Mesenchymal stem cell (in vitro differentiated cells and primary cell): ENCODE results near the gene SOWAHC.

Experiments used
- DNase-seq: peaks from one replicate; pipeline ENCODE4 v3.0.0-alpha.2; 2013
- H2AFZ ChIP-seq: one replicate; pipeline ENCODE4 v1.6.1; 2013; ENCODE audit warnings: low read depth, mild to moderate bottlenecking, control low read depth, inconsistent platforms, low read length, moderate library complexity
- H2AK5ac ChIP-seq: 2 replicates; pipeline ENCODE4 v1.6.1; 2013; ENCODE audit warnings: low read length, moderate library complexity, mild to moderate bottlenecking, inconsistent platforms; ENCODE audit not compliant: severe bottlenecking
- H2BK120ac ChIP-seq: one replicate; pipeline ENCODE4 v1.6.1; 2013; ENCODE audit warnings: low read depth, mild to moderate bottlenecking, inconsistent platforms, low read length, moderate library complexity
- H2BK12ac ChIP-seq, 2 experiments: one replicate each; pipeline ENCODE4 v1.6.1; 2013; ENCODE audit warnings: inconsistent platforms in 2 of 2, low read length in 2 of 2, mild to moderate bottlenecking in 2 of 2, moderate library complexity in 2 of 2, control low read depth in 1 of 2
- H2BK15ac ChIP-seq: one replicate; pipeline ENCODE4 v1.6.1; 2013; ENCODE audit warnings: mild to moderate bottlenecking, low read depth, inconsistent platforms; ENCODE audit not compliant: poor library complexity, severe bottlenecking
- H2BK5ac ChIP-seq: 2 replicates; pipeline ENCODE4 v1.6.1; 2013; ENCODE audit warnings: low read depth, mild to moderate bottlenecking, low read length, control low read depth, inconsistent platforms; ENCODE audit not compliant: poor library complexity, severe bottlenecking
- H3K14ac ChIP-seq, 2 experiments: one replicate each; pipeline ENCODE4 v1.6.1; 2013; ENCODE audit warnings: inconsistent platforms in 2 of 2, low read length in 2 of 2, control low read depth in 1 of 2, mild to moderate bottlenecking in 1 of 2, moderate library complexity in 1 of 2
- H3K18ac ChIP-seq, 2 experiments: one replicate each; pipeline ENCODE4 v1.6.1; 2013; ENCODE audit warnings: inconsistent platforms in 2 of 2, low read length in 2 of 2, control low read depth in 1 of 2, low read depth in 1 of 2, mild to moderate bottlenecking in 1 of 2
- H3K23ac ChIP-seq, 2 experiments: one replicate each; pipeline ENCODE4 v1.6.1; 2013; ENCODE audit warnings: inconsistent platforms in 2 of 2, low read length in 2 of 2, mild to moderate bottlenecking in 2 of 2, moderate library complexity in 2 of 2, control low read depth in 1 of 2
- H3K27ac ChIP-seq: 2 replicates; pipeline ENCODE4 v1.5.1; 2013; ENCODE audit warnings: mild to moderate bottlenecking, moderate library complexity, low read length, control low read depth, inconsistent platforms; ENCODE audit not compliant: poor library complexity, severe bottlenecking
- H3K27me3 ChIP-seq, 2 experiments: 2 replicates each; pipeline versions ENCODE4 v1.6.1 to v1.7.0; 2013; ENCODE audit warnings: low read length in 2 of 2, mild to moderate bottlenecking in 2 of 2, moderate library complexity in 2 of 2, control low read depth in 1 of 2, inconsistent platforms in 1 of 2; ENCODE audit not compliant: control insufficient read depth in 1 of 2, insufficient read depth in 1 of 2
- H3K36me3 ChIP-seq, 2 experiments: 2 replicates each; pipeline versions ENCODE4 v1.6.1 to v1.7.0; 2013; ENCODE audit warnings: low read length in 2 of 2, control low read depth in 1 of 2, inconsistent platforms in 1 of 2, low read depth in 1 of 2, mild to moderate bottlenecking in 1 of 2; ENCODE audit not compliant: insufficient read depth in 2 of 2, control insufficient read depth in 1 of 2
- H3K4ac ChIP-seq, 2 experiments: one replicate each; pipeline ENCODE4 v1.6.1; 2013; ENCODE audit warnings: inconsistent platforms in 2 of 2, low read length in 2 of 2, mild to moderate bottlenecking in 2 of 2, moderate library complexity in 2 of 2, control low read depth in 1 of 2, low read depth in 1 of 2
- H3K4me1 ChIP-seq: 2 replicates; pipeline ENCODE4 v1.6.1; 2013; ENCODE audit warnings: low read depth, low read length, control low read depth; ENCODE audit not compliant: control insufficient read depth, insufficient read depth
- H3K4me2 ChIP-seq: 2 replicates; pipeline ENCODE4 v1.6.1; 2013; ENCODE audit warnings: low read length, mild to moderate bottlenecking, inconsistent platforms; ENCODE audit not compliant: poor library complexity, severe bottlenecking
- H3K4me3 ChIP-seq, 2 experiments: 2 replicates each; pipeline versions ENCODE4 v1.5.1 to v1.7.0; 2013; ENCODE audit warnings: low read length in 2 of 2, mild to moderate bottlenecking in 2 of 2, control low read depth in 1 of 2, low read depth in 1 of 2; ENCODE audit not compliant: insufficient read depth in 1 of 2
- H3K79me1 ChIP-seq: replicated peaks from 2 replicates; pipeline ENCODE4 v1.6.1; 2013; ENCODE audit warnings: mild to moderate bottlenecking, control low read depth, low read length, inconsistent platforms; ENCODE audit not compliant: poor library complexity, severe bottlenecking
- H3K9ac ChIP-seq: 2 replicates; pipeline ENCODE4 v1.7.0; 2013; ENCODE audit warnings: mild to moderate bottlenecking, low read length, moderate library complexity
- H3K9me3 ChIP-seq: 2 replicates; pipeline ENCODE4 v1.7.0; 2013; ENCODE audit warnings: mild to moderate bottlenecking, low read length; ENCODE audit not compliant: control insufficient read depth
- H4K8ac ChIP-seq: one replicate; pipeline ENCODE4 v1.6.1; 2013; ENCODE audit warnings: inconsistent platforms, mild to moderate bottlenecking, low read length, moderate library complexity
- H4K91ac ChIP-seq: one replicate; pipeline ENCODE4 v1.6.1; 2013; ENCODE audit warnings: mild to moderate bottlenecking, low read length, inconsistent platforms
- WGBS: methylation state at CpG from one replicate; pipeline ENCODE4 v1.1.7; 2013; ENCODE audit warnings: mixed read lengths; 5-methylcytosine and 5-hydroxymethylcytosine counted together

SOWAHC gene

GRCh38 chr2:109615637-109616144 lies 1.5 kb downstream of the SOWAHC start:
- H3K14ac ChIP-seq, result no peak overlapping the region
- no peak overlapping the region for H2AFZ ChIP-seq
- peak overlapping the region; percentile 72 for H3K9ac ChIP-seq
- no peaks in the 10 kb centered on the region for H3K9me3 ChIP-seq
- H2BK120ac ChIP-seq, result no peak overlapping the region
- peaks cover 16% of the 10 kb centered on the region for H3K79me1 ChIP-seq
- H3K18ac ChIP-seq, result peak overlapping the region in 1 of 2 experiments; percentile 79
- H3K27ac ChIP-seq, result no peak overlapping the region
- no peaks in the 10 kb centered on the region for H3K27me3 ChIP-seq
- no peak overlapping the region for H2BK15ac ChIP-seq
- H2BK5ac ChIP-seq, result no peak overlapping the region
- H2BK12ac ChIP-seq, result no peak overlapping the region
- H3K23ac ChIP-seq, result peak overlapping the region; percentile 61 to 90
- no peaks in the 10 kb centered on the region for H3K36me3 ChIP-seq
- peak overlapping the region; percentile 92 for H3K4me2 ChIP-seq
- no peak overlapping the region for H2AK5ac ChIP-seq
- H4K91ac ChIP-seq, result peak overlapping the region; percentile 82
- peak; percentile 35 for DNase-seq
- peak overlapping the region in 1 of 2 experiments; percentile 85 for H3K4me3 ChIP-seq
- WGBS, result 11% methylated on average over 20 of the region's 24 CpGs
- H4K8ac ChIP-seq, result peak overlapping the region; percentile 52
- H3K4ac ChIP-seq, result no peak overlapping the region
- peaks cover 15% of the 10 kb centered on the region for H3K4me1 ChIP-seq

- Histone ChIP-seq H3K9ac (no peak overlapping the region), H2BK15ac (no peak overlapping the region), H2AK5ac (no peak overlapping the region), H3K4me1 (peaks cover 15% of the 10 kb centered on the region), H2BK12ac (no peak overlapping the region), H4K8ac (no peak overlapping the region), H3K4ac (no peak overlapping the region), H3K4me3 (peak overlapping the region in 1 of 2 experiments; percentile 85), H3K9me3 (no peaks in the 10 kb centered on the region), H2AFZ (no peak overlapping the region), H3K18ac (no peak overlapping the region), H3K14ac (no peak overlapping the region), H3K27me3 (no peaks in the 10 kb centered on the region), H3K23ac (no peak overlapping the region), H4K91ac (no peak overlapping the region), H3K27ac (no peak overlapping the region), H2BK120ac (no peak overlapping the region), H3K36me3 (no peaks in the 10 kb centered on the region), H2BK5ac (no peak overlapping the region), H3K79me1 (peaks cover 16% of the 10 kb centered on the region), H3K4me2 (peak overlapping the region; percentile 4)
- 16% methylated on average over 5 of the region's 5 CpGs for WGBS
- no peak for DNase-seq
Measured at GRCh38 chr2:109616184-109616583, 2.0 kb downstream of the SOWAHC start.

- no peak overlapping the region for H3K4ac ChIP-seq
Measured at GRCh38 chr2:109619032-109619615, 5.0 kb downstream of the SOWAHC start.

GRCh38 chr2:109623297-109623696 lies 9.1 kb downstream of the SOWAHC start:
- H2BK5ac ChIP-seq, result no peak overlapping the region
- no peak overlapping the region for H3K4me2 ChIP-seq
- H2AK5ac ChIP-seq, result no peak overlapping the region
- H3K23ac ChIP-seq, result no peak overlapping the region
- DNase-seq, result no peak
- no peak overlapping the region for H2BK120ac ChIP-seq
- H3K18ac ChIP-seq, result no peak overlapping the region
- no peaks in the 10 kb centered on the region for H3K4me1 ChIP-seq
- H4K91ac ChIP-seq, result no peak overlapping the region
- H2AFZ ChIP-seq, result no peak overlapping the region
- H3K9ac ChIP-seq, result no peak overlapping the region
- H4K8ac ChIP-seq, result no peak overlapping the region
- peaks cover 8 to 14% of the 10 kb centered on the region in 2 experiments for H3K27me3 ChIP-seq
- no peak overlapping the region for H3K4ac ChIP-seq
- H3K27ac ChIP-seq, result no peak overlapping the region
- no peak overlapping the region for H2BK12ac ChIP-seq
- H3K36me3 ChIP-seq, result no peaks in the 10 kb centered on the region
- H3K79me1 ChIP-seq, result no peaks in the 10 kb centered on the region
- H2BK15ac ChIP-seq, result no peak overlapping the region
- H3K14ac ChIP-seq, result no peak overlapping the region
- WGBS, result 88% methylated on average over 5 of the region's 5 CpGs
- H3K4me3 ChIP-seq, result no peak overlapping the region
- no peaks in the 10 kb centered on the region for H3K9me3 ChIP-seq

More at GRCh38 chr2:109619032-109619615, 5.0 kb downstream of the SOWAHC start:
- DNase-seq, result no peak
- Histone ChIP-seq H3K14ac (no peak overlapping the region), H3K4me1 (peaks cover 13% of the 10 kb centered on the region), H2AK5ac (no peak overlapping the region), H4K91ac (no peak overlapping the region), H3K23ac (no peak overlapping the region), H4K8ac (no peak overlapping the region), H2BK120ac (no peak overlapping the region), H3K79me1 (peaks cover 16% of the 10 kb centered on the region), H3K9ac (no peak overlapping the region), H2BK15ac (no peak overlapping the region), H3K36me3 (no peaks in the 10 kb centered on the region), H3K27me3 (peaks cover 8 to 13% of the 10 kb centered on the region in 2 experiments), H2AFZ (no peak overlapping the region), H3K4me3 (no peak overlapping the region), H3K18ac (no peak overlapping the region), H3K4me2 (no peak overlapping the region), H3K9me3 (no peaks in the 10 kb centered on the region), H2BK5ac (no peak overlapping the region), H3K27ac (no peak overlapping the region), H2BK12ac (no peak overlapping the region)
- 71% methylated on average over 2 of the region's 4 CpGs for WGBS
